PC-9 (cell line): ENCODE measurements around the gene CDH18. TPM values are rescaled to one million over a fixed set of nuclear protein-coding genes. Genes with fewer than 3 reads are reported as not detected.

Experiments
- BruUV-seq: library from RNA; stranded (reverse); fragments of 400-500 nt; replicated peaks from 2 replicates; lab custom pipeline; 2021; lab: Mats Ljungman, UMichigan
- CTCF ChIA-PET: fragments of 300-600 bp; sonication (Branson Sonifier 250); formaldehyde crosslinking; loops from one replicate; lab custom pipeline; 2022; ENCODE audit warnings: antibody characterized with exemption; lab: Charles Lee
- POLR2A ChIA-PET: fragments of 300-600 bp; sonication (Branson Sonifier 250); formaldehyde crosslinking; loops from one replicate; lab custom pipeline; 2022; ENCODE audit warnings: antibody characterized with exemption; ENCODE audit not compliant: unreplicated experiment; lab: Charles Lee
- DNase-seq, 2 experiments: peaks; one replicate each; pipeline versions ENCODE4 v3.0.0 to v3.0.0-alpha.2; 2015 to 2022; ENCODE audit warnings: mixed read lengths in 1 of 2
- H2AFZ ChIP-seq: fragments of 200-600 bp; sonication (generic); 2 replicates; pipeline ENCODE4 v1.8.1; 2017; ENCODE audit warnings: antibody characterized with exemption
- H3F3A ChIP-seq: fragments of 200-600 bp; sonication (generic); 2 replicates; pipeline ENCODE4 v1.8.1; 2017; ENCODE audit warnings: antibody characterized with exemption, mild to moderate bottlenecking, low read depth; ENCODE audit not compliant: insufficient read depth
- H3K27ac ChIP-seq: fragments of 200-600 bp; sonication (generic); 2 replicates; pipeline ENCODE4 v1.6.1; 2016; ENCODE audit warnings: mixed run types
- H3K27me3 ChIP-seq: fragments of 200-600 bp; sonication (generic); 2 replicates; pipeline ENCODE4 v1.6.1; 2016; ENCODE audit warnings: low read depth, mixed run types; ENCODE audit not compliant: insufficient read depth
- H3K36me3 ChIP-seq: fragments of 200-600 bp; sonication (generic); 2 replicates; pipeline ENCODE4 v1.6.1; 2016; ENCODE audit warnings: low read depth, mixed run types
- H3K4me1 ChIP-seq: fragments of 200-600 bp; sonication (generic); replicated peaks from 2 replicates; pipeline ENCODE4 v1.6.1; 2016; ENCODE audit warnings: mixed run types; ENCODE audit not compliant: insufficient read depth
- H3K4me2 ChIP-seq: fragments of 200-600 bp; sonication (generic); 2 replicates; pipeline ENCODE4 v1.6.1; 2017; ENCODE audit warnings: mixed run types
- H3K4me3 ChIP-seq: fragments of 200-600 bp; sonication (generic); 2 replicates; pipeline ENCODE4 v1.6.1; 2016; ENCODE audit warnings: mixed run types
- H3K79me2 ChIP-seq: fragments of 200-600 bp; sonication (generic); 2 replicates; pipeline ENCODE4 v1.6.1; 2017; ENCODE audit warnings: low read depth, mixed run types
- H3K9me2 ChIP-seq: fragments of 200-600 bp; sonication (generic); 2 replicates; pipeline ENCODE4 v1.8.1; 2017; ENCODE audit warnings: mild to moderate bottlenecking; ENCODE audit not compliant: insufficient read depth
- H3K9me3 ChIP-seq: fragments of 200-600 bp; sonication (generic); 2 replicates; pipeline ENCODE4 v1.8.1; 2016; ENCODE audit warnings: low read depth; ENCODE audit not compliant: insufficient read depth
- H4K20me1 ChIP-seq: fragments of 200-600 bp; sonication (generic); 2 replicates; pipeline ENCODE4 v1.8.1; 2017; ENCODE audit not compliant: insufficient read depth
- EZH2 ChIP-seq: fragments of 200-600 bp; sonication (generic); IDR thresholded peaks from 2 replicates; pipeline ENCODE4 v1.8.0; 2017; ENCODE audit warnings: antibody characterized with exemption, low read depth
- intact Hi-C: fragments of 100-400 bp; cut with micrococcal nuclease; formaldehyde crosslinking; loops from one replicate; pipeline ENCODE4 v1.10.0; 2022; ENCODE audit not compliant: unreplicated experiment
- total RNA-seq: library from RNA; stranded (reverse); gene quantifications from 2 replicates; pipeline ENCODE4 v1.2.3, GENCODE V29; 2021
- TF ChIP-seq, protein P1 (sequence below): fragments of 200-600 bp; sonication (generic); conservative IDR thresholded peaks from 2 replicates; pipeline ENCODE4 v1.6.1; 2017; ENCODE audit warnings: mixed run types, antibody characterized with exemption, mild to moderate bottlenecking, moderate library complexity

CDH18 gene
- total RNA-seq, 1 experiment from 2014 or later = not detected

DNA sequence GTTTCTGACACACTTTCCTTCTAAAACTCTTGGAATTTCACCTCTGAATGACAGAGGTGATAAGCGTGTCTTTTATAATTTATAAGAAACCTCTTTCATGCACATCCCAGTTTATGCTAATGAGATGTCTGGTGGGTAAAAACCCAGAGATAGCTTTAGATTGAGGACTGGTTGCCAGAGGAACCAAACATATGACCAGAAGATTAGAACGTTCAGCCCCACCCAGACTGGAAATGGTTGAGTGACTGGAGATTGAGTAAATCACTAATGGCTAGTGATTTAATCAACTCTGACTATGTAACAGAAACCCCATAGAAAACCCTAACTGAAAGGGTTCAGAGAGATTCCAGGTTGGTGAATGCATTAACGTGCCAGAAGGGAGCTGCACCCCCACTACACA, 69.2 kb downstream of the CDH18 start:
- no peak overlapping the region for H2AFZ ChIP-seq
- CTCF ChIA-PET = no interaction called here

DNA sequence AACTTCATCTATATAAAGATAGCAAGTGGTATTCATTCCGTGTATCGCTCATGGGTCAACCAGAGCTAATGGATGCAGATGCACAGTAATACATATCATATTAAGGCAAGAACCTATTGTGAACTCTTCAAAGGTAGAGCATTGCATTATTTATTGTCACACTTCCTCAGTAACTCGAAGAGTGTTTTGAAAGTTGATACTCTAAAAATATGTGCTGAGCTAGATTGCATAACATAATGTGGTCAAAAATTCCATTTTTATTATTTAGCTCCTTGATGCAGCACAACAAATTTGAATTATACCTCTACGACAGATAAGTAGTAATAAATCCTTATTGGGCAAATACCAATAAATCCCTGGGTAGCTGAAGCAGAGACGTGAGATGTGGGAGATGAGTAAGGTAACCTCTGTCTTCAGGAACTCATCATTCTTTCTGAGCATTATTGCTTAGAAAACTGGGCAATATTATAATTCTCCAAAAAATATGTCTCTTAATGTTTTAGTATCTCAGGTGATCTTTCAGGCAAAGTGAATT, 70.3 kb downstream of the CDH18 start:
- Histone ChIP-seq H3K79me2 (no peaks in the 10 kb centered on the region), H3F3A (no peaks in the 10 kb centered on the region), H3K9me3 (no peaks in the 10 kb centered on the region), H3K4me3 (no peak overlapping the region), H3K27ac (no peak overlapping the region), H3K4me1 (no peaks in the 10 kb centered on the region), H3K36me3 (no peaks in the 10 kb centered on the region), H4K20me1 (no peaks in the 10 kb centered on the region), H3K9me2 (no peaks in the 10 kb centered on the region), H3K27me3 (no peaks in the 10 kb centered on the region), H3K4me2 (no peak overlapping the region), H2AFZ (no peak overlapping the region)
- intact Hi-C loops = no loop called here
- ChIA-PET POLR2A (no interaction called here), CTCF (no interaction called here)
- no peak for DNase-seq
- no TSS peak for BruUV-seq
- TF ChIP-seq EZH2 = no peak
- TF ChIP-seq, protein P1, sequence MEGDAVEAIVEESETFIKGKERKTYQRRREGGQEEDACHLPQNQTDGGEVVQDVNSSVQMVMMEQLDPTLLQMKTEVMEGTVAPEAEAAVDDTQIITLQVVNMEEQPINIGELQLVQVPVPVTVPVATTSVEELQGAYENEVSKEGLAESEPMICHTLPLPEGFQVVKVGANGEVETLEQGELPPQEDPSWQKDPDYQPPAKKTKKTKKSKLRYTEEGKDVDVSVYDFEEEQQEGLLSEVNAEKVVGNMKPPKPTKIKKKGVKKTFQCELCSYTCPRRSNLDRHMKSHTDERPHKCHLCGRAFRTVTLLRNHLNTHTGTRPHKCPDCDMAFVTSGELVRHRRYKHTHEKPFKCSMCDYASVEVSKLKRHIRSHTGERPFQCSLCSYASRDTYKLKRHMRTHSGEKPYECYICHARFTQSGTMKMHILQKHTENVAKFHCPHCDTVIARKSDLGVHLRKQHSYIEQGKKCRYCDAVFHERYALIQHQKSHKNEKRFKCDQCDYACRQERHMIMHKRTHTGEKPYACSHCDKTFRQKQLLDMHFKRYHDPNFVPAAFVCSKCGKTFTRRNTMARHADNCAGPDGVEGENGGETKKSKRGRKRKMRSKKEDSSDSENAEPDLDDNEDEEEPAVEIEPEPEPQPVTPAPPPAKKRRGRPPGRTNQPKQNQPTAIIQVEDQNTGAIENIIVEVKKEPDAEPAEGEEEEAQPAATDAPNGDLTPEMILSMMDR = no peak

More for the DNA sequence above, 69.2 kb downstream of the CDH18 start:
- POLR2A ChIA-PET = no interaction called here
- no peaks in the 10 kb centered on the region for H3F3A ChIP-seq
- intact Hi-C loops = no loop called here
- TF ChIP-seq, protein P1 = no peak
- no peak for TF ChIP-seq EZH2
- H4K20me1 ChIP-seq = no peaks in the 10 kb centered on the region
- H3K27ac ChIP-seq = no peak overlapping the region
- H3K79me2 ChIP-seq = no peaks in the 10 kb centered on the region
- no peak overlapping the region for H3K4me2 ChIP-seq
- no peaks in the 10 kb centered on the region for H3K36me3 ChIP-seq
- no peak overlapping the region for H3K4me3 ChIP-seq
- no peaks in the 10 kb centered on the region for H3K9me3 ChIP-seq
- BruUV-seq = no TSS peak
- H3K9me2 ChIP-seq = no peaks in the 10 kb centered on the region
- no peaks in the 10 kb centered on the region for H3K4me1 ChIP-seq
- no peaks in the 10 kb centered on the region for H3K27me3 ChIP-seq
- no peak for DNase-seq

DNA sequence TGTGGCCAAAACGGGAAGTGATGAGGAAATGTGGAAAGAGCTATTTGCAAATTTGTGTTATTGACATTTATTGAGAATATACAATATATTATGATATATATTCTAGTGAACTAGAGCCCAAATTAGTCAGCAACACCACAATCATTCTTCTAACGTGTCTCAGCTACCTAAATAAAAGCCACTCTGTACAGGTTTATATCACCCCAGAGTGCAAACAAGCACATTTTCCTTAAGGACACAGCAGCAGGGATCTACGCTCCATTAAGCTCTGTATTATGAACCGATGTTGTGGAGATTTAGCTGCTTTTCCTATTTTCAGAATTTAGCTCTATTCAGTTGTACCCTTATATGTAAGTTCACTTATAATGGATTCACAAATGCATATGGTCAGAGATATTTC, 77.9 kb downstream of the CDH18 start:
- Histone ChIP-seq H4K20me1 (no peaks in the 10 kb centered on the region), H3K9me2 (no peaks in the 10 kb centered on the region), H3K9me3 (no peaks in the 10 kb centered on the region), H3K4me1 (no peaks in the 10 kb centered on the region), H3K36me3 (no peaks in the 10 kb centered on the region), H2AFZ (no peak overlapping the region; the same call in 1 of the 2 replicates), H3K79me2 (no peaks in the 10 kb centered on the region), H3K27ac (no peak overlapping the region), H3K4me2 (no peak overlapping the region), H3K27me3 (no peaks in the 10 kb centered on the region), H3F3A (no peaks in the 10 kb centered on the region; the same call in 1 of the 2 replicates), H3K4me3 (no peak overlapping the region)
- no peak for DNase-seq
- CTCF ChIA-PET = no interaction called here
- POLR2A ChIA-PET = no interaction called here
- no TSS peak for BruUV-seq
- TF ChIP-seq, protein P1 = no peak
- no peak for TF ChIP-seq EZH2
- intact Hi-C loops = no loop called here
